ENCODE measurements around the gene SLC7A5. TPM values are rescaled to one million over a fixed set of nuclear protein-coding genes. Genes with fewer than 3 reads are reported as not detected.
"Not testable (repeated sequence)": the region's sequence is repeated elsewhere in the genome, so short reads cannot be mapped to it uniquely, and the experiment has no call there.

The SLC7A5 gene
- total and polyA plus RNA-seq, 8 donors: 1.1 to 54.7 (median 4.4) TPM

GRCh38 chr16:87909203-87909935 lies 40.1 kb upstream of the SLC7A5 start:
- ATAC-seq (peak; percentile 59 to 92 (median 84)), DNase-seq (peak in 5 of 6 donors; percentile 66 to 93 (median 88))
- 34 to 37% methylated on average over 36 of the region's 36 CpGs for WGBS, 2 donors
- H3K27ac ChIP-seq, H3K36me3 ChIP-seq, H3K4me3 ChIP-seq, FAIRE-seq, H3K9me3 ChIP-seq, H3K4me1 ChIP-seq, H3K27me3 ChIP-seq: not testable (repeated sequence)
- peak; percentile 77 to 93 (median 88) for TF ChIP-seq CTCF (IDR thresholded peaks at IDR 0.05)
- intact Hi-C loops (cut with DNase I): loop anchor here in 1 of 3 donors (10.0 kb wide), 1 partner anchor 135 kb away; no protein-coding TSS in a partner anchor

- WGBS, 2 donors: 91 to 94% methylated on average over 11 of the region's 11 CpGs
- H3K9me3 ChIP-seq, H3K4me1 ChIP-seq, H3K27me3 ChIP-seq, ATAC-seq, H3K36me3 ChIP-seq, FAIRE-seq, H3K27ac ChIP-seq, H3K4me3 ChIP-seq, DNase-seq: not testable (repeated sequence)
- intact Hi-C loops (cut with DNase I): loop anchor here in 1 of 3 donors (10.0 kb wide), 1 partner anchor 133 kb away; no protein-coding TSS in a partner anchor
These were observed 38.8 kb upstream of the SLC7A5 start for GRCh38 chr16:87908101-87908500.

GRCh38 chr16:87905521-87905920 lies 36.2 kb upstream of the SLC7A5 start:
- ATAC-seq, H3K9me3 ChIP-seq, H3K27me3 ChIP-seq, H3K4me1 ChIP-seq, FAIRE-seq, H3K4me3 ChIP-seq, H3K36me3 ChIP-seq, H3K27ac ChIP-seq: not testable (repeated sequence)
- DNase-seq: peak in 1 of 6 donors; percentile 65
- 88 to 90% methylated on average over 7 of the region's 7 CpGs for whole genome bisulfite sequencing, 2 donors
- intact Hi-C loops (cut with DNase I): loop anchor here in 1 of 3 donors (10.0 kb wide), 1 partner anchor 131 kb away; no protein-coding TSS in a partner anchor

GRCh38 chr16:87904963-87905362 lies 35.7 kb upstream of the SLC7A5 start:
- not testable (repeated sequence) for H3K36me3 ChIP-seq, H3K27ac ChIP-seq, H3K4me3 ChIP-seq, ATAC-seq, FAIRE-seq, H3K4me1 ChIP-seq, H3K27me3 ChIP-seq, DNase-seq, H3K9me3 ChIP-seq
- WGBS, 2 donors: 86 to 87% methylated on average over 4 to 5 of the region's 5 CpGs
- intact Hi-C loops (cut with DNase I): loop anchor here in 1 of 3 donors (10.0 kb wide), 1 partner anchor 130 kb away; no protein-coding TSS in a partner anchor

- intact Hi-C loops (cut with DNase I): loop anchor here in 1 of 3 donors (10.0 kb wide), 1 partner anchor 126 kb away; no protein-coding TSS in a partner anchor
- 52 to 60% methylated on average over 12 of the region's 12 CpGs for WGBS, 2 donors
These were observed 31.2 kb upstream of the SLC7A5 start for GRCh38 chr16:87900489-87900888.

GRCh38 chr16:87897521-87898505 lies 28.5 kb upstream of the SLC7A5 start:
- Histone ChIP-seq H3K27ac (no peak overlapping the region), H3K36me3 (no peaks in the 10 kb centered on the region), H3K4me3 (no peak overlapping the region), H3K9me3 (no peaks in the 10 kb centered on the region), H3K27me3 (no peaks in the 10 kb centered on the region), H3K4me1 (no peaks in the 10 kb centered on the region)
- intact Hi-C loops (cut with DNase I): no loop called here
- no peak for ATAC-seq
- 75 to 80% methylated on average over 20 of the region's 20 CpGs for WGBS, 2 donors
- no peak for DNase-seq
- no peak for TF ChIP-seq CTCF (IDR thresholded peaks at IDR 0.05)
- FAIRE-seq: no peak

More at GRCh38 chr16:87900489-87900888, 31.2 kb upstream of the SLC7A5 start:
- DNase-seq, H3K36me3 ChIP-seq, H3K9me3 ChIP-seq, H3K27ac ChIP-seq, H3K27me3 ChIP-seq, H3K4me1 ChIP-seq, ATAC-seq, H3K4me3 ChIP-seq, FAIRE-seq: not testable (repeated sequence)

- DNase-seq; H3K27me3 ChIP-seq; intact Hi-C loops (cut with DNase I); H3K27ac ChIP-seq; ATAC-seq; H3K9me3 ChIP-seq; H3K36me3 ChIP-seq; H3K4me1 ChIP-seq; H3K4me3 ChIP-seq; FAIRE-seq: not testable (repeated sequence)
- WGBS, 2 donors: 83 to 92% methylated on average over 16 of the region's 16 CpGs
These were observed 27.7 kb upstream of the SLC7A5 start for GRCh38 chr16:87896924-87897520.

GRCh38 chr16:87896176-87896890 lies 27.0 kb upstream of the SLC7A5 start:
- peak in 1 of 4 donors; percentile 58 for ATAC-seq
- H3K36me3 ChIP-seq; FAIRE-seq; H3K4me3 ChIP-seq; intact Hi-C loops (cut with DNase I); DNase-seq; H3K9me3 ChIP-seq; H3K27me3 ChIP-seq; H3K4me1 ChIP-seq; H3K27ac ChIP-seq: not testable (repeated sequence)
- 91 to 93% methylated on average over 17 of the region's 17 CpGs for WGBS, 2 donors

Measured in pancreas (tissue), 10 donors.